ENCODE measurements around the gene CARF.

DNA sequence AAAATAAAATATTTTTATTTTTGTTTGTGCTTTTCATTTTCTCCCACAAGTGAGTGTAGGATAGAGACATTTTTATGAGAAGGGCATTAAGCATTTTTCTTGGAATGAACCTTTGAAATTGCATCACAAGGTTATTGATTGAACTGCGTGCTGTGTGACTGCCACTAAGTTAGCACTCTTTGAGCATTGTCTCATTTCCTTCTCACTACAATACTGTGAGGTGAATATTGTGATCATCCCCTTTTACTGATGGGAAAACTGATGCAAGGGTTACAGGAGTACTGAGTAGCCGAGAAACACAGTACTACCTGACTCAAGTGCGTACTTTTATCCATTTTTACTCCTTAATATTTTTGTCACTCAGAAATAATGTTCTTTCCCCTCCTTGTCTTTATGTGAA, 104.6 kb downstream of the CARF start:
- no peak for TF ChIP-seq YY1 (IDR thresholded peaks at IDR 0.05; ENCODE audit: insufficient read depth, insufficient read length)
- no peak for TF ChIP-seq SUZ12 (IDR thresholded peaks at IDR 0.05; ENCODE audit: extremely low read depth, insufficient read depth, insufficient read length)
